H1 (cell line): ENCODE results near the gene DAPL1.

Experiments used
- TEAD4 ChIP-seq: IDR thresholded peaks from 2 replicates; pipeline ENCODE4 v1.6.1; 2012; ENCODE audit warnings: low read depth, low read length, inconsistent platforms, mixed read lengths
- TF ChIP-seq, protein P1 (sequence below), 3 experiments: IDR thresholded peaks; 1 replicate in 2 of 3; 2 replicates in 1 of 3; pipeline versions ENCODE4 v1.5.1 to v1.6.1; 2011; ENCODE audit warnings: low read length in 3 of 3, mild to moderate bottlenecking in 3 of 3, inconsistent platforms in 2 of 3, low read depth in 1 of 3, moderate library complexity in 1 of 3; ENCODE audit not compliant: insufficient read depth in 1 of 3; ENCODE audit errors: control extremely low read depth in 1 of 3

DNA sequence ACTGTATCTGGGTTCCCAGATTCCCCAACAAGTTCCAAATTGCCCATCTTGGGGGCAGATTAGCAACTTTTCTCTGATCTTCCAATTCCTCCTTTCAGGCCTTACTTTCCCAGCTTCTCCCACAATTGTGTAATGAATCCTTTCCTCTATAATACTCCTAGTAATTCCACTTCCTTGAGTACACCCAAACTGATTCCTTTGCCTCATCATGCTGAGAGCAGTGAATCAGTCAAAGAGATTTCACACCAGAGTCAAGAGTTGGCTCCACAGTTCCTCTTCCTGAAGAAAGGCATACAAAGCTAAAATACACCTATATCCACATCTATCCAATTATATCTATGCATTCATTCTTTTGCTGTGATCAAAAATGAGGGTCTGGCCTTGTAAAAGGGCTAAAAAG is 28.6 kb upstream of the DAPL1 start:
- TF ChIP-seq, protein P1, sequence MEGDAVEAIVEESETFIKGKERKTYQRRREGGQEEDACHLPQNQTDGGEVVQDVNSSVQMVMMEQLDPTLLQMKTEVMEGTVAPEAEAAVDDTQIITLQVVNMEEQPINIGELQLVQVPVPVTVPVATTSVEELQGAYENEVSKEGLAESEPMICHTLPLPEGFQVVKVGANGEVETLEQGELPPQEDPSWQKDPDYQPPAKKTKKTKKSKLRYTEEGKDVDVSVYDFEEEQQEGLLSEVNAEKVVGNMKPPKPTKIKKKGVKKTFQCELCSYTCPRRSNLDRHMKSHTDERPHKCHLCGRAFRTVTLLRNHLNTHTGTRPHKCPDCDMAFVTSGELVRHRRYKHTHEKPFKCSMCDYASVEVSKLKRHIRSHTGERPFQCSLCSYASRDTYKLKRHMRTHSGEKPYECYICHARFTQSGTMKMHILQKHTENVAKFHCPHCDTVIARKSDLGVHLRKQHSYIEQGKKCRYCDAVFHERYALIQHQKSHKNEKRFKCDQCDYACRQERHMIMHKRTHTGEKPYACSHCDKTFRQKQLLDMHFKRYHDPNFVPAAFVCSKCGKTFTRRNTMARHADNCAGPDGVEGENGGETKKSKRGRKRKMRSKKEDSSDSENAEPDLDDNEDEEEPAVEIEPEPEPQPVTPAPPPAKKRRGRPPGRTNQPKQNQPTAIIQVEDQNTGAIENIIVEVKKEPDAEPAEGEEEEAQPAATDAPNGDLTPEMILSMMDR (IDR thresholded peaks at IDR 0.05; ENCODE audit: control extremely low read depth in 1 of 3, insufficient read depth in 1 of 3, low read depth in 1 of 3, low read length in 3 of 3) = no peak
- TF ChIP-seq TEAD4 = no peak
